HepG2 (cell line): ENCODE data around the gene IL1A. TPM values are rescaled to one million over a fixed set of nuclear protein-coding genes. Genes with fewer than 3 reads are reported as not detected.

Experiments
- ATAC-seq: fragments of 200-7000 bp; cut with Tn5 transposase; 3 replicates; pipeline ENCODE4 v1.9.1; 2020; ENCODE audit warnings: mild to moderate bottlenecking, moderate library complexity
- BruUV-seq: library from RNA; stranded (reverse); fragments of 400-500 nt; replicated peaks from 2 replicates; lab custom pipeline; 2021; lab: Mats Ljungman, UMichigan
- CTCF ChIA-PET: fragments of 300-600 bp; formaldehyde crosslinking; extraction: SDS; loops from one replicate; lab custom pipeline; 2021; ENCODE audit warnings: low total read pairs, inconsistent platforms, low intra/inter-chr PET ratio; lab: Yijun Ruan, JAX
- POLR2A ChIA-PET: fragments of 350-600 bp; sonication (Branson Sonifier 250); formaldehyde crosslinking; loops from one replicate; lab custom pipeline; 2020; ENCODE audit warnings: antibody characterized with exemption, inconsistent platforms; lab: Yijun Ruan, JAX
- DNase-seq: peaks from one replicate; pipeline ENCODE4 v3.0.0-alpha.2; 2015; ENCODE audit warnings: low spot score
- FAIRE-seq: peaks from 3 replicates; lab custom pipeline; 2011; peaks lifted over from hg19 to GRCh38; lab: Jason Lieb, UNC
- H2AFZ ChIP-seq: one replicate; pipeline ENCODE4 v1.6.1; 2011; ENCODE audit warnings: low read length, inconsistent platforms
- H3K27ac ChIP-seq: fragments of 300-600 bp; 3 replicates; pipeline ENCODE4 v1.8.0; 2011; ENCODE audit warnings: mixed run types, mild to moderate bottlenecking, mixed read lengths, low read length, inconsistent platforms; ENCODE audit not compliant: insufficient read depth; ENCODE audit errors: extremely low read length
- H3K27me3 ChIP-seq, 2 experiments: fragments of 200-600 bp in 1 of 2; 2 replicates in 1 of 2; 3 replicates in 1 of 2; pipeline versions ENCODE4 v1.6.0 to v1.8.0; 2011; ENCODE audit warnings: low read length in 2 of 2, mild to moderate bottlenecking in 2 of 2, moderate library complexity in 2 of 2, inconsistent platforms in 1 of 2; ENCODE audit not compliant: insufficient read depth in 2 of 2, control insufficient read depth in 1 of 2
- H3K36me3 ChIP-seq, 2 experiments: fragments of 200-600 bp in 1 of 2; replicated peaks in 1 of 2; 2 replicates in 1 of 2; 3 replicates in 1 of 2; pipeline versions ENCODE4 v1.5.1 to v1.8.0; 2011; ENCODE audit warnings: low read length in 2 of 2, inconsistent platforms in 1 of 2; ENCODE audit not compliant: insufficient read depth in 2 of 2, control insufficient read depth in 1 of 2
- H3K4me1 ChIP-seq: 2 replicates; pipeline ENCODE4 v1.5.1; 2012; ENCODE audit warnings: low read length, inconsistent platforms; ENCODE audit not compliant: insufficient read depth
- H3K4me2 ChIP-seq: 2 replicates; pipeline ENCODE4 v1.6.0; 2011; ENCODE audit warnings: low read depth, low read length, inconsistent platforms
- H3K4me3 ChIP-seq, 3 experiments: fragments of 200-600 bp in 1 of 3; sonication (generic), shearing (Covaris generic) in 1 of 3; replicated peaks in 1 of 3; 2 replicates each; pipeline ENCODE4 v1.5.1; 2011 to 2016; ENCODE audit warnings: low read length in 3 of 3, inconsistent platforms in 2 of 3, low read depth in 2 of 3, mild to moderate bottlenecking in 2 of 3, control low read depth in 1 of 3, mixed read lengths in 1 of 3; ENCODE audit not compliant: insufficient read depth in 1 of 3
- H3K79me2 ChIP-seq: one replicate; pipeline ENCODE4 v1.6.1; 2011; ENCODE audit warnings: low read length, inconsistent platforms; ENCODE audit not compliant: insufficient read depth
- H3K9ac ChIP-seq: 2 replicates; pipeline ENCODE4 v1.6.0; 2011; ENCODE audit warnings: mild to moderate bottlenecking, low read depth, low read length, inconsistent platforms; ENCODE audit not compliant: insufficient read depth
- H3K9me3 ChIP-seq: 2 replicates; pipeline ENCODE4 v1.5.1; 2012; ENCODE audit warnings: mild to moderate bottlenecking, low read length
- H4K20me1 ChIP-seq: 2 replicates; pipeline ENCODE4 v1.6.0; 2011; ENCODE audit warnings: inconsistent platforms, mild to moderate bottlenecking, low read length, moderate library complexity; ENCODE audit not compliant: insufficient read depth
- BRCA1 ChIP-seq: sonication (generic); formaldehyde crosslinking; IDR thresholded peaks from 2 replicates; pipeline ENCODE4 v1.4.0; 2020; ENCODE audit warnings: missing genetic modification reagents
- GATAD1 ChIP-seq: IDR thresholded peaks from 2 replicates; pipeline ENCODE4 v1.6.1; 2016; ENCODE audit warnings: missing genetic modification reagents, missing compliant biosample characterization
- KLF11 ChIP-seq: IDR thresholded peaks from 2 replicates; pipeline ENCODE4 v1.6.1; 2016; ENCODE audit warnings: missing compliant biosample characterization
- KLF9 ChIP-seq: IDR thresholded peaks from 2 replicates; pipeline ENCODE4 v1.6.1; 2016; ENCODE audit warnings: low read depth
- NR2F6 ChIP-seq, 2 experiments: IDR thresholded peaks; 2 replicates each; pipeline ENCODE4 v1.6.1; 2016; ENCODE audit warnings: antibody characterized with exemption in 1 of 2, mild to moderate bottlenecking in 1 of 2
- SNAPC2 ChIP-seq: sonication (generic); formaldehyde crosslinking; IDR thresholded peaks from 2 replicates; pipeline ENCODE4 v1.8.1; 2022; ENCODE audit warnings: mild to moderate bottlenecking, missing genetic modification reagents
- SP140L ChIP-seq: sonication (generic); formaldehyde crosslinking; IDR thresholded peaks from 2 replicates; pipeline ENCODE4 v1.4.0; 2020; ENCODE audit warnings: missing genetic modification reagents, borderline replicate concordance
- SRSF1 ChIP-seq: fragments of 200-400 bp; formaldehyde crosslinking; optimal IDR thresholded peaks from 2 replicates; pipeline ENCODE3; 2017; ENCODE audit warnings: mild to moderate bottlenecking, low read depth, low read length, moderate library complexity
- TEAD3 ChIP-seq: optimal IDR thresholded peaks from 2 replicates; pipeline ENCODE3; 2016; ENCODE audit warnings: borderline replicate concordance
- ZBTB40 ChIP-seq, 2 experiments: fragments of 450-650 bp in 1 of 2; sonication (generic) in 1 of 2; formaldehyde crosslinking in 1 of 2; IDR thresholded peaks; 2 replicates each; pipeline versions ENCODE4 v1.6.1 to v1.8.0; 2016 to 2022; ENCODE audit warnings: antibody characterized with exemption in 1 of 2, mild to moderate bottlenecking in 1 of 2, missing genetic modification reagents in 1 of 2
- ZNF256 ChIP-seq: sonication (generic); formaldehyde crosslinking; conservative IDR thresholded peaks from 2 replicates; pipeline ENCODE4 v1.4.0; 2020; ENCODE audit warnings: missing genetic modification reagents
- ZNF292 ChIP-seq: sonication (generic); formaldehyde crosslinking; IDR thresholded peaks from 2 replicates; pipeline ENCODE4 v1.8.1; 2022; ENCODE audit warnings: mild to moderate bottlenecking, low read depth, missing genetic modification reagents, borderline replicate concordance
- ZNF333 ChIP-seq: sonication (generic); formaldehyde crosslinking; IDR thresholded peaks from 2 replicates; pipeline ENCODE4 v1.4.0; 2020; ENCODE audit warnings: mild to moderate bottlenecking, missing genetic modification reagents, borderline replicate concordance
- ZNF34 ChIP-seq: sonication (generic); formaldehyde crosslinking; IDR thresholded peaks from 2 replicates; pipeline ENCODE4 v1.4.0; 2020; ENCODE audit warnings: mild to moderate bottlenecking, missing genetic modification reagents, borderline replicate concordance
- WGBS: methylation state at CpG from one replicate; pipeline ENCODE4 v1.1.6; 2017; ENCODE audit warnings: low lambda C conversion rate; 5-methylcytosine and 5-hydroxymethylcytosine counted together
- in situ Hi-C: cut with HindIII; loops from 2 replicates; pipeline ENCODE4 v1.10.0; 2017; ENCODE audit warnings: low pct_unique_long_range_greater_than_20kb; ENCODE audit not compliant: extremely low pct_ligation_motif_present
- intact Hi-C: fragments of 100-400 bp; cut with micrococcal nuclease; formaldehyde crosslinking; loops from one replicate; pipeline ENCODE4 v1.10.0; 2022; ENCODE audit not compliant: unreplicated experiment
- polyA plus RNA-seq, 8 experiments: library from polyadenylated mRNA; depleted of rRNA in 3 of 8; stranded (reverse) in 7 of 8; unstranded in 1 of 8; fragments of >200 nt; fragmentation: Illumina TruSeq in 4 of 8; extraction: Trizol in 4 of 8; gene quantifications; 2 replicates each; pipeline versions ENCODE4 v1.2.1 to v1.2.3, GENCODE V29; 2011 to 2016; ENCODE audit warnings: low read depth in 4 of 8, missing spikeins in 1 of 8, mixed read lengths in 1 of 8; ENCODE audit not compliant: insufficient read depth in 1 of 8
- total RNA-seq, 5 experiments: library from RNA; depleted of rRNA; stranded (reverse); fragments of >200 nt; fragmentation: Illumina TruSeq; extraction: Trizol; gene quantifications; 2 replicates each; pipeline ENCODE4 v1.2.3, GENCODE V29; 2016; ENCODE audit warnings: low read depth in 1 of 5

IL1A gene
- total and polyA plus RNA-seq, 2 of the 13 experiments (the other 11 are each of a cell fraction or from before 2014, with no cell fraction given): not detected

- CTCF ChIA-PET: no interaction called here
- peak within 1 kb of the TSS; percentile 90 for H3K4me2 ChIP-seq
- peak; percentile 89 for FAIRE-seq
- intact Hi-C loops (loop anchor here (2.0 to 5.0 kb wide), 3 partner anchors 14 to 178 kb away; no protein-coding TSS in a partner anchor), in situ Hi-C loops (loop anchor here (5.0 kb wide), 1 partner anchor 38 kb away; no protein-coding TSS in a partner anchor)
- H3K4me3 ChIP-seq: peak within 1 kb of the TSS; percentile 80 to 91 (median 90)
- peaks cover 1 to 2% of the 10 kb centered on the region in 2 experiments; a peak in 3 of 5 replicates for H3K36me3 ChIP-seq
- H3K27me3 ChIP-seq: no peaks in the 10 kb centered on the region; a peak in 1 of 5 replicates
- POLR2A ChIA-PET: no interaction called here
- 2% methylated on average over 54 of the region's 79 CpGs for WGBS
- peaks cover 58% of the 10 kb centered on the region for H3K4me1 ChIP-seq
- no peaks in the 10 kb centered on the region for H3K9me3 ChIP-seq
- BruUV-seq: TSS peak; percentile 66
- DNase-seq: peak; percentile 98
- H3K9ac ChIP-seq: peak within 1 kb of the TSS; percentile 85
- H3K27ac ChIP-seq: peak within 1 kb of the TSS; percentile 72
- peaks cover 23% of the 10 kb centered on the region for H3K79me2 ChIP-seq
- H2AFZ ChIP-seq: peak within 1 kb of the TSS; percentile 24
- H4K20me1 ChIP-seq: no peaks in the 10 kb centered on the region
- peak; percentile 96 for ATAC-seq
- TF ChIP-seq TEAD3 (CRISPR knock-in tag): no peak
- TF ChIP-seq ZNF256 (CRISPR knock-in tag): no peak
- TF ChIP-seq SP140L (CRISPR knock-in tag): peak; percentile 89; the same call in 1 of the 2 replicates
- TF ChIP-seq KLF11: no peak
- peak; percentile 21; the same call in 1 of the 2 replicates for TF ChIP-seq ZNF292 (CRISPR knock-in tag)
- TF ChIP-seq BRCA1: 0 out of 2 replicates have a peak, but pooled peaks have one; percentile 30
- TF ChIP-seq SRSF1: peak; percentile 91
- TF ChIP-seq ZNF333 (CRISPR knock-in tag): peak; percentile 82; the same call in 1 of the 2 replicates
- peak; percentile 90 for TF ChIP-seq KLF9
- peak; percentile 27; the same call in 1 of the 2 replicates for TF ChIP-seq ZNF34
- TF ChIP-seq SNAPC2: peak; percentile 98
- TF ChIP-seq GATAD1 (CRISPR knock-in tag): peak; percentile 93
- no peak for TF ChIP-seq ZBTB40 (IDR thresholded peaks at IDR 0.05)
- TF ChIP-seq ZBTB40 (CRISPR knock-in tag; IDR thresholded peaks at IDR 0.05): 0 out of 2 replicates have a peak, but pooled peaks have one; percentile 41
- TF ChIP-seq NR2F6 (IDR thresholded peaks at IDR 0.05): peak; percentile 21; the same call in 1 of the 2 replicates
- no peak for TF ChIP-seq NR2F6 (CRISPR knock-in tag; IDR thresholded peaks at IDR 0.05)
Observed at GRCh38 chr2:112764071-112765044, 19.9 kb downstream of the IL1A start, which contains the start of gene CKAP2L. CKAP2L (minus strand) TSS chr2:112764609; CDS start chr2:112764598, 11 bp downstream.
